H1 (cell line): ENCODE data around the gene DOP1A. TPM values are rescaled to one million over a fixed set of nuclear protein-coding genes. Genes with fewer than 3 reads are reported as not detected.

Experiments
- CTCF ChIA-PET: fragments of 300-600 bp; sonication (Branson Sonifier 250); formaldehyde crosslinking; loops from one replicate; lab custom pipeline; 2021; ENCODE audit not compliant: partially characterized antibody; lab: Charles Lee
- POLR2A ChIA-PET: fragments of 300-600 bp; sonication (Branson Sonifier 250); formaldehyde crosslinking; loops from one replicate; lab custom pipeline; 2021; ENCODE audit warnings: inconsistent platforms; ENCODE audit not compliant: partially characterized antibody; lab: Charles Lee
- DNase-seq, 2 experiments: peaks; one replicate each; pipeline versions ENCODE4 v3.0.0 to v3.0.0-alpha.2; 2010 to 2022; ENCODE audit warnings: low spot score in 2 of 2, low read depth in 1 of 2, mixed read lengths in 1 of 2
- FAIRE-seq: peaks from 2 replicates; lab custom pipeline; 2011; peaks lifted over from hg19 to GRCh38; lab: Jason Lieb, UNC
- H2AFZ ChIP-seq: 2 replicates; pipeline ENCODE4 v1.8.1; 2012; ENCODE audit warnings: low read length, inconsistent platforms
- H2AK5ac ChIP-seq: 2 replicates; pipeline ENCODE4 v1.6.1; 2013; ENCODE audit warnings: low read depth, low read length
- H2BK120ac ChIP-seq: replicated peaks from 2 replicates; pipeline ENCODE3; 2013; ENCODE audit warnings: low read depth, low read length, inconsistent platforms
- H2BK12ac ChIP-seq: 2 replicates; pipeline ENCODE4 v1.6.1; 2013; ENCODE audit warnings: low read depth, low read length
- H2BK15ac ChIP-seq: 2 replicates; pipeline ENCODE4 v1.6.1; 2013; ENCODE audit warnings: low read length
- H2BK20ac ChIP-seq: 2 replicates; pipeline ENCODE4 v1.6.1; 2013; ENCODE audit warnings: low read length
- H2BK5ac ChIP-seq: 2 replicates; pipeline ENCODE4 v1.6.1; 2013; ENCODE audit warnings: low read depth, low read length
- H3K14ac ChIP-seq: 2 replicates; pipeline ENCODE4 v1.6.1; 2013; ENCODE audit warnings: inconsistent platforms; ENCODE audit not compliant: insufficient read length
- H3K18ac ChIP-seq: 2 replicates; pipeline ENCODE4 v1.6.1; 2013; ENCODE audit warnings: low read length; ENCODE audit errors: extremely low read depth
- H3K23ac ChIP-seq: 2 replicates; pipeline ENCODE4 v1.6.1; 2013; ENCODE audit warnings: inconsistent platforms; ENCODE audit not compliant: insufficient read length
- H3K23me2 ChIP-seq: 2 replicates; pipeline ENCODE4 v1.6.1; 2013; ENCODE audit warnings: low read depth, low read length
- H3K27ac ChIP-seq: 2 replicates; pipeline ENCODE4 v1.6.1; 2011; ENCODE audit warnings: low read depth, low read length, inconsistent platforms
- H3K27me3 ChIP-seq, 4 experiments: replicated peaks in 1 of 4; 1 replicate in 1 of 4; 2 replicates in 3 of 4; pipeline versions ENCODE4 v1.6.1 to v1.8.1; 2011 to 2013; ENCODE audit warnings: low read length in 3 of 4, mild to moderate bottlenecking in 3 of 4, inconsistent platforms in 2 of 4, mixed read lengths in 2 of 4, moderate library complexity in 1 of 4; ENCODE audit not compliant: control insufficient read depth in 3 of 4, insufficient read depth in 3 of 4; ENCODE audit errors: extremely low read depth in 1 of 4
- H3K36me3 ChIP-seq, 4 experiments: 2 replicates each; pipeline versions ENCODE4 v1.6.1 to v1.8.1; 2011 to 2013; ENCODE audit warnings: mild to moderate bottlenecking in 4 of 4, low read length in 3 of 4, moderate library complexity in 2 of 4, control low read depth in 1 of 4, inconsistent platforms in 1 of 4; ENCODE audit not compliant: insufficient read depth in 4 of 4, control insufficient read depth in 2 of 4
- H3K4ac ChIP-seq: replicated peaks from 2 replicates; pipeline ENCODE3; 2013; ENCODE audit warnings: low read length, low read depth, mixed read lengths, inconsistent platforms; ENCODE audit not compliant: insufficient read length
- H3K4me1 ChIP-seq, 4 experiments: replicated peaks in 1 of 4; 1 replicate in 1 of 4; 2 replicates in 3 of 4; pipeline versions ENCODE4 v1.6.1 to v1.8.1; 2011 to 2013; ENCODE audit warnings: low read length in 3 of 4, inconsistent platforms in 2 of 4, mixed read lengths in 1 of 4; ENCODE audit not compliant: insufficient read depth in 4 of 4, control insufficient read depth in 3 of 4
- H3K4me2 ChIP-seq, 2 experiments: 2 replicates each; pipeline versions ENCODE4 v1.6.1 to v1.8.1; 2011 to 2013; ENCODE audit warnings: low read depth in 2 of 2, low read length in 2 of 2, control low read depth in 1 of 2, inconsistent platforms in 1 of 2, mild to moderate bottlenecking in 1 of 2; ENCODE audit not compliant: insufficient read depth in 1 of 2
- H3K4me3 ChIP-seq, 4 experiments: fragments of 200-600, 300-600 bp in 1 of 4; sonication (generic), shearing (Covaris generic), sonication (Bioruptor Twin) in 1 of 4; 2 replicates each; pipeline versions ENCODE4 v1.5.1 to v1.8.1; 2011 to 2016; ENCODE audit warnings: low read length in 4 of 4, low read depth in 3 of 4, control low read depth in 2 of 4, inconsistent platforms in 2 of 4, mild to moderate bottlenecking in 2 of 4, mixed read lengths in 1 of 4, moderate library complexity in 1 of 4; ENCODE audit not compliant: insufficient read depth in 2 of 4; ENCODE audit errors: extremely low read depth in 1 of 4
- H3K56ac ChIP-seq: replicated peaks from 2 replicates; pipeline ENCODE3; 2013; ENCODE audit warnings: low read depth, mild to moderate bottlenecking, mixed read lengths, low read length, inconsistent platforms; ENCODE audit not compliant: insufficient read length
- H3K79me1 ChIP-seq: 2 replicates; pipeline ENCODE4 v1.6.1; 2013; ENCODE audit warnings: low read depth, low read length, control low read depth
- H3K79me2 ChIP-seq, 2 experiments: 2 replicates each; pipeline versions ENCODE4 v1.6.1 to v1.8.1; 2012 to 2013; ENCODE audit warnings: low read length in 2 of 2, mild to moderate bottlenecking in 2 of 2, inconsistent platforms in 1 of 2; ENCODE audit not compliant: insufficient read depth in 2 of 2, control insufficient read depth in 1 of 2
- H3K9ac ChIP-seq, 4 experiments: replicated peaks in 1 of 4; 1 replicate in 1 of 4; 2 replicates in 3 of 4; pipeline versions ENCODE4 v1.6.1 to v1.8.1; 2011 to 2013; ENCODE audit warnings: low read depth in 3 of 4, low read length in 3 of 4, control low read depth in 2 of 4, mild to moderate bottlenecking in 2 of 4, moderate library complexity in 2 of 4, inconsistent platforms in 1 of 4; ENCODE audit errors: extremely low read depth in 1 of 4
- H3K9me3 ChIP-seq, 2 experiments: 2 replicates each; pipeline versions ENCODE4 v1.6.1 to v1.8.1; 2012 to 2013; ENCODE audit warnings: mild to moderate bottlenecking in 2 of 2, moderate library complexity in 2 of 2, control low read depth in 1 of 2, inconsistent platforms in 1 of 2, low read depth in 1 of 2, low read length in 1 of 2, mixed read lengths in 1 of 2; ENCODE audit not compliant: insufficient read depth in 2 of 2
- H4K20me1 ChIP-seq, 2 experiments: replicated peaks in 1 of 2; 2 replicates each; pipeline versions ENCODE3 to v1.8.1; 2011 to 2013; ENCODE audit warnings: inconsistent platforms in 2 of 2, low read length in 2 of 2, mild to moderate bottlenecking in 1 of 2; ENCODE audit not compliant: insufficient read depth in 2 of 2, control insufficient read depth in 1 of 2
- H4K5ac ChIP-seq: 2 replicates; pipeline ENCODE4 v1.6.1; 2013; ENCODE audit warnings: low read length, low read depth, mixed read lengths, inconsistent platforms; ENCODE audit not compliant: insufficient read length
- H4K8ac ChIP-seq: 2 replicates; pipeline ENCODE4 v1.8.0; 2013; ENCODE audit warnings: mild to moderate bottlenecking, moderate library complexity, low read length, inconsistent platforms; ENCODE audit not compliant: insufficient read depth; ENCODE audit errors: extremely low read depth
- H4K91ac ChIP-seq: replicated peaks from 2 replicates; pipeline ENCODE3; 2013; ENCODE audit warnings: low read length, mixed read lengths, inconsistent platforms; ENCODE audit not compliant: insufficient read length
- FOSL1 ChIP-seq: IDR thresholded peaks from 2 replicates; pipeline ENCODE4 v1.6.1; 2011; ENCODE audit warnings: mild to moderate bottlenecking, low read depth, low read length, moderate library complexity; ENCODE audit not compliant: insufficient read depth
- SP4 ChIP-seq: IDR thresholded peaks from 2 replicates; pipeline ENCODE4 v1.6.1; 2012; ENCODE audit warnings: low read length, inconsistent platforms
- SRF ChIP-seq: IDR thresholded peaks from 2 replicates; pipeline ENCODE4 v1.6.1; 2011; ENCODE audit warnings: mild to moderate bottlenecking, low read depth, low read length, moderate library complexity
- WGBS, 2 experiments: shearing (Covaris generic) in 1 of 2; methylation state at CpG; one replicate each; pipeline versions ENCODE4 v1.1.6 to v1.1.7; 2013 to 2015; ENCODE audit warnings: low lambda C conversion rate in 2 of 2, mixed read lengths in 2 of 2, inconsistent platforms in 1 of 2, low coverage in 1 of 2, missing lambda C conversion rate in 1 of 2; ENCODE audit not compliant: insufficient replicate concordance in 2 of 2, insufficient coverage in 1 of 2, insufficient read length in 1 of 2; ENCODE audit errors: extremely low coverage in 1 of 2, missing lambda C conversion rate in 1 of 2; 5-methylcytosine and 5-hydroxymethylcytosine counted together
- polyA plus RNA-seq, 7 experiments: library from polyadenylated mRNA; depleted of rRNA in 3 of 7; stranded (reverse) in 5 of 7; unstranded in 2 of 7; fragments of >200 nt in 5 of 7; fragments of 200-250 nt in 2 of 7; gene quantifications; 1 replicate in 5 of 7; 2 replicates in 1 of 7; 4 replicates in 1 of 7; pipeline versions ENCODE4 v1.2.1 to v1.2.3, GENCODE V29; 2011 to 2013; ENCODE audit warnings: missing spikeins in 2 of 7, mixed read lengths in 2 of 7
- total RNA-seq: library from RNA; stranded (reverse); fragmentation: NEBNext Ultra II Directional; extraction: Animal tissue kit (Norgen Biotek cat#: 25700); gene quantifications from 2 replicates; pipeline ENCODE4 v1.2.1, GENCODE V29; 2021
- TF ChIP-seq, protein P1 (sequence below), 3 experiments: IDR thresholded peaks; 1 replicate in 2 of 3; 2 replicates in 1 of 3; pipeline versions ENCODE4 v1.5.1 to v1.6.1; 2011; ENCODE audit warnings: low read length in 3 of 3, mild to moderate bottlenecking in 3 of 3, inconsistent platforms in 2 of 3, low read depth in 1 of 3, moderate library complexity in 1 of 3; ENCODE audit not compliant: insufficient read depth in 1 of 3; ENCODE audit errors: control extremely low read depth in 1 of 3

Gene DOP1A
- total and polyA plus RNA-seq, 2 of the 8 experiments (the other 6 are each of a cell fraction or from before 2014, with no cell fraction given) = 7.5 to 14.7 TPM

DNA sequence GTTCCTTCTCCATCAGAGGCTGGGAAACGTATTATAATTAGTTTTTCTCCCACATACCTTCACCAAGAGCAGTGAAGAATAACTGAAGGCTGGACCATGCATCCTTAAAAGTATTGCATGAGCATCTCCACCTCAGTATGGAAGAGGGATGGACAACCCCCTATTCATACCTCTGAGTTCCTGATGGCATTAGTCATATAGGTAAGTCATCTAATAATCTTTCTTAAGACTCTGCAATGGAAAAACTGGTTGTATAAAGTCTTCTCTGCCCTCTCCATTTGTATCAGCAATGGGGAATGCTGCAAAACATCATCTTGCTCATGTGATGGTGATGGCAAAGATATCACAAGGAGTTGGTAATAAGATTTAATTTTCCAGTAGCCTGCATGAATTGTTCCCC lies 101.1 kb downstream of the DOP1A start:
- H4K20me1 ChIP-seq = peaks cover 0 to 2% of the 10 kb centered on the region in 2 experiments
- H3K36me3 ChIP-seq = peaks cover 9 to 79% (median 55%) of the 10 kb centered on the region in 4 experiments; a peak in 7 of 8 replicates
- no peak overlapping the region for H3K4me2 ChIP-seq
- no peak overlapping the region for H2BK15ac ChIP-seq
- H3K27me3 ChIP-seq = no peaks in the 10 kb centered on the region
- no peaks in the 10 kb centered on the region for H3K9me3 ChIP-seq
- no peak overlapping the region for H3K9ac ChIP-seq
- no peak overlapping the region for H3K18ac ChIP-seq
- no peak overlapping the region for H2BK20ac ChIP-seq
- FAIRE-seq = no peak
- POLR2A ChIA-PET = interaction anchor here (0.7 to 1.1 kb wide), 2 partner anchors 51 to 158 kb away, joined by 3 read pairs; no protein-coding TSS in a partner anchor
- no peak overlapping the region for H3K56ac ChIP-seq
- no peaks in the 10 kb centered on the region for H3K23me2 ChIP-seq
- H4K8ac ChIP-seq = no peak overlapping the region
- TF ChIP-seq SRF (no peak), SP4 (no peak), FOSL1 (no peak)
- TF ChIP-seq, protein P1, sequence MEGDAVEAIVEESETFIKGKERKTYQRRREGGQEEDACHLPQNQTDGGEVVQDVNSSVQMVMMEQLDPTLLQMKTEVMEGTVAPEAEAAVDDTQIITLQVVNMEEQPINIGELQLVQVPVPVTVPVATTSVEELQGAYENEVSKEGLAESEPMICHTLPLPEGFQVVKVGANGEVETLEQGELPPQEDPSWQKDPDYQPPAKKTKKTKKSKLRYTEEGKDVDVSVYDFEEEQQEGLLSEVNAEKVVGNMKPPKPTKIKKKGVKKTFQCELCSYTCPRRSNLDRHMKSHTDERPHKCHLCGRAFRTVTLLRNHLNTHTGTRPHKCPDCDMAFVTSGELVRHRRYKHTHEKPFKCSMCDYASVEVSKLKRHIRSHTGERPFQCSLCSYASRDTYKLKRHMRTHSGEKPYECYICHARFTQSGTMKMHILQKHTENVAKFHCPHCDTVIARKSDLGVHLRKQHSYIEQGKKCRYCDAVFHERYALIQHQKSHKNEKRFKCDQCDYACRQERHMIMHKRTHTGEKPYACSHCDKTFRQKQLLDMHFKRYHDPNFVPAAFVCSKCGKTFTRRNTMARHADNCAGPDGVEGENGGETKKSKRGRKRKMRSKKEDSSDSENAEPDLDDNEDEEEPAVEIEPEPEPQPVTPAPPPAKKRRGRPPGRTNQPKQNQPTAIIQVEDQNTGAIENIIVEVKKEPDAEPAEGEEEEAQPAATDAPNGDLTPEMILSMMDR (IDR thresholded peaks at IDR 0.05; ENCODE audit: control extremely low read depth in 1 of 3, insufficient read depth in 1 of 3, low read depth in 1 of 3, low read length in 3 of 3) = no peak
- TF ChIP-seq, all 59 proteins: peak for 0
- Histone ChIP-seq H4K5ac (no peak overlapping the region), H3K14ac (no peak overlapping the region), H3K79me1 (no peaks in the 10 kb centered on the region; the same call in 1 of the 2 replicates), H3K79me2 (no peaks in the 10 kb centered on the region), H2BK120ac (no peak overlapping the region), H3K4ac (no peak overlapping the region), H2BK5ac (no peak overlapping the region), H2AFZ (no peak overlapping the region), H3K23ac (no peak overlapping the region), H2BK12ac (no peak overlapping the region), H3K4me1 (no peaks in the 10 kb centered on the region), H4K91ac (no peak overlapping the region), H3K27ac (no peak overlapping the region), H3K4me3 (no peak overlapping the region), H2AK5ac (no peak overlapping the region)
- CTCF ChIA-PET = interaction anchor here (1.4 to 1.7 kb wide), 2 partner anchors 11 to 27 kb away, joined by 3 to 5 read pairs; no protein-coding TSS in a partner anchor
- DNase-seq = no peak
- WGBS, 2 experiments = 93% methylated on average over 1 of the region's 1 CpG; no CpG with 5 or more reads in 1 of the 2 experiments
